Medulla oblongata (tissue), 1 donor: ENCODE measurements around the gene HEG1.
A peak's percentile ranks its signal among the peaks of the same experiment; 100 is the strongest.

Experiments used
- DNase-seq: peaks from one replicate; pipeline ENCODE4 v3.0.0-alpha.2; 2015; ENCODE audit errors: extremely low spot score

Gene HEG1

GRCh38 chr3:125072301-125072700 is 16.5 kb upstream of the HEG1 start:
- peak; percentile 27 for DNase-seq

GRCh38 chr3:125069968-125070745 is 14.4 kb upstream of the HEG1 start:
- DNase-seq = no peak

- DNase-seq = peak; percentile 67
Observed at GRCh38 chr3:125069452-125069851, 13.7 kb upstream of the HEG1 start.

- no peak for DNase-seq
Observed at GRCh38 chr3:125068265-125068664, 12.5 kb upstream of the HEG1 start.

- no peak for DNase-seq
Observed at GRCh38 chr3:125067225-125067624, 11.4 kb upstream of the HEG1 start.

- no peak for DNase-seq
Observed at GRCh38 chr3:125062904-125063618, 7.3 kb upstream of the HEG1 start.

- DNase-seq = no peak
Observed at GRCh38 chr3:125061646-125062045, 5.8 kb upstream of the HEG1 start.

- no peak for DNase-seq
Observed at GRCh38 chr3:125061170-125061569, 5.4 kb upstream of the HEG1 start.

GRCh38 chr3:125059488-125060245 is 3.9 kb upstream of the HEG1 start:
- DNase-seq = no peak

GRCh38 chr3:125058959-125059358 is 3.2 kb upstream of the HEG1 start:
- no peak for DNase-seq

- DNase-seq = no peak
Observed at GRCh38 chr3:125058529-125058928, 2.7 kb upstream of the HEG1 start.

GRCh38 chr3:125057186-125057850 is 1.5 kb upstream of the HEG1 start:
- DNase-seq = no peak

GRCh38 chr3:125055331-125055912 is 375 bp downstream of the HEG1 start:
- DNase-seq = no peak

- DNase-seq = peak; percentile 78
Observed at GRCh38 chr3:125054449-125055329, 1.1 kb downstream of the HEG1 start.

- DNase-seq = no peak
Observed at GRCh38 chr3:125054062-125054448, 1.7 kb downstream of the HEG1 start.

GRCh38 chr3:125053304-125053699 is 2.5 kb downstream of the HEG1 start:
- no peak for DNase-seq

GRCh38 chr3:125052624-125053303 is 3.0 kb downstream of the HEG1 start:
- DNase-seq = peak; percentile 63

- DNase-seq = peak; percentile 79
Observed at GRCh38 chr3:125051715-125052581, 3.8 kb downstream of the HEG1 start.

GRCh38 chr3:125051205-125051604 is 4.6 kb downstream of the HEG1 start:
- DNase-seq = no peak
